ENCODE data around the gene EGFL6. TPM values are rescaled to one million over a fixed set of nuclear protein-coding genes. Genes with fewer than 3 reads are reported as not detected.

Gene EGFL6
- polyA plus RNA-seq, 1 experiment: not detected

GRCh38 chrX:13545726-13546125 lies 23.7 kb upstream of the EGFL6 start:
- H3K9me3 ChIP-seq (ENCODE audit: control insufficient read depth, insufficient read depth, low read length): no peaks in the 10 kb centered on the region
- no peak for DNase-seq (ENCODE audit: low read depth, low spot score)
- H3K27me3 ChIP-seq (ENCODE audit: control insufficient read depth, insufficient read depth, low read length): no peaks in the 10 kb centered on the region
- ChIA-PET POLR2A (no interaction called here), CTCF (no interaction called here)
- no peak overlapping the region for H3K4me3 ChIP-seq (ENCODE audit: low read depth, low read length)
- TF ChIP-seq CTCF (IDR thresholded peaks at IDR 0.05; ENCODE audit: low read depth, low read length): no peak
- H3K27ac ChIP-seq (ENCODE audit: low read depth, low read length): no peak overlapping the region

DNA sequence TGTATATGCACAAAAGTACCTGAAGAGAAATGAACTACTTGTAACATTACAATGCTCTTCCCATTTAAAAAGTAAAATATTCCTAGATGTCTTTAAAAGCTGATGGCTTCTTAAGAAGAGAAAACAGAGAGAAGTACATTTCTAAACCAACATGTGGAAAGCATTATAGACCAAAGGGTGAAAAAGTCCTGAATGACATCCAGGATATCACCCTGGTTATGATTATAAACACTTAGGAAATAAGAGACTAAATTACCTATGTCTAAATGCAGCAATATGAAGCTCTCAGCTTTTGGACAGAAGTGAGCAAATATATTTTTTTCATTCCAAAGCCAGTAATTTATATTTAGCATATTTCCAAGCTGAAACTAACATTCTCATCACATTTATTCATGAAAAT lies 21.7 kb upstream of the EGFL6 start:
- H3K9me3 ChIP-seq (ENCODE audit: control insufficient read depth, insufficient read depth, low read length): no peaks in the 10 kb centered on the region
- DNase-seq (ENCODE audit: low read depth, low spot score): no peak
- no peak overlapping the region for H3K27ac ChIP-seq (ENCODE audit: low read depth, low read length)
- POLR2A ChIA-PET: no interaction called here
- CTCF ChIA-PET: no interaction called here
- H3K27me3 ChIP-seq (ENCODE audit: control insufficient read depth, insufficient read depth, low read length): peaks cover under 1% of the 10 kb centered on the region
- no peak for TF ChIP-seq CTCF (IDR thresholded peaks at IDR 0.05; ENCODE audit: low read depth, low read length)
- H3K4me3 ChIP-seq (ENCODE audit: low read depth, low read length): no peak overlapping the region

DNA sequence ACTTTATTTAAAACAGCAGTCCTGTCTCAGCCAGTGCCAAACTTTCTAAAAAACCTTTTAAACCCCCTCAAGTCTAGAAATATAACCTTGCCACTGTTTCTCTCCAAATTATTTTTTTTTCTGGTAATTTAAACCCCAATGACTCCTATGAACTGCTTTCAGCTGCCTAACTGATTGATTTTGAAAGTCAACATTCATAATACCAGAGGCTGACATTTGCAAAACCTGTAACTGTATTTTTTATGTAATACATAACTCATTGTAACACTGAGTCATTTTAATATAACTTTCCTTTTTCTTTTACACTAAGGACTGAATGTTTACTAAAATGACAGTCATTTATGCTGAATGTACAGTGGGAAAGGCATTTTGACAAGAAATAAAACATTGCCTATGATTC lies 19.1 kb upstream of the EGFL6 start:
- DNase-seq (ENCODE audit: low read depth, low spot score): no peak
- CTCF ChIA-PET: no interaction called here
- Histone ChIP-seq H3K27ac (ENCODE audit: low read depth, low read length) (no peak overlapping the region), H3K4me3 (ENCODE audit: low read depth, low read length) (no peak overlapping the region), H3K9me3 (ENCODE audit: control insufficient read depth, insufficient read depth, low read length) (no peaks in the 10 kb centered on the region), H3K27me3 (ENCODE audit: control insufficient read depth, insufficient read depth, low read length) (peaks cover 4% of the 10 kb centered on the region)
- POLR2A ChIA-PET: no interaction called here
- TF ChIP-seq CTCF (IDR thresholded peaks at IDR 0.05; ENCODE audit: low read depth, low read length): no peak

DNA sequence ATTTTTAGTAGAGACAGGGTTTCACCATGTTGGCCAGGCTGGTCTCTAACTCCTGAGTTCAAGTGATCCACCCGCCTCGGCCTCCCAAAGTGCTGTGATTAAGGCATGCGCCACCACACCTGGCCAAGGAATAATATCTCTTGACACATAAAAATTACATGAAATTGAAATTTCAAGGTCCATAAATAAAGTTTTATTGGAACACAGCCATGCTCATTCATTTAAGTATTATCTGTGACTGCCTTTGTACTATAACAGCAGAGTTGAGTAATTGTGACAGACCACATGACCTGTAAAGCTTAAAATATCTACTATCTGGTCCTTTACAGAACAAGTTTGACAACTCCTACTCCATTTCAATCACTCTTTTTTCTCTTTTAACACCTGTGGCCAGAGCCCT lies 17.8 kb upstream of the EGFL6 start:
- DNase-seq (ENCODE audit: low read depth, low spot score): no peak
- Histone ChIP-seq H3K4me3 (ENCODE audit: low read depth, low read length) (no peak overlapping the region), H3K9me3 (ENCODE audit: control insufficient read depth, insufficient read depth, low read length) (no peaks in the 10 kb centered on the region), H3K27me3 (ENCODE audit: control insufficient read depth, insufficient read depth, low read length) (peaks cover 4% of the 10 kb centered on the region), H3K27ac (ENCODE audit: low read depth, low read length) (no peak overlapping the region)
- TF ChIP-seq CTCF (IDR thresholded peaks at IDR 0.05; ENCODE audit: low read depth, low read length): no peak
- POLR2A ChIA-PET: no interaction called here
- CTCF ChIA-PET: no interaction called here

GRCh38 chrX:13552892-13553291 lies 16.5 kb upstream of the EGFL6 start:
- no peak overlapping the region for H3K27ac ChIP-seq (ENCODE audit: low read depth, low read length)
- CTCF ChIA-PET: no interaction called here
- POLR2A ChIA-PET: no interaction called here
- no peak for DNase-seq (ENCODE audit: low read depth, low spot score)
- no peak for TF ChIP-seq CTCF (IDR thresholded peaks at IDR 0.05; ENCODE audit: low read depth, low read length)
- peaks cover 4% of the 10 kb centered on the region for H3K27me3 ChIP-seq (ENCODE audit: control insufficient read depth, insufficient read depth, low read length)
- no peak overlapping the region for H3K4me3 ChIP-seq (ENCODE audit: low read depth, low read length)
- H3K9me3 ChIP-seq (ENCODE audit: control insufficient read depth, insufficient read depth, low read length): no peaks in the 10 kb centered on the region
